HG03060 (cell line): ENCODE measurements around the gene EMD.

Experiments used
- ATAC-seq: cut with Tn5 transposase; IDR thresholded peaks from one replicate; pipeline ENCODE4 v1.9.1; 2021; ENCODE audit warnings: low read depth, moderate number of reproducible peaks; ENCODE audit not compliant: unreplicated experiment

Gene EMD

DNA sequence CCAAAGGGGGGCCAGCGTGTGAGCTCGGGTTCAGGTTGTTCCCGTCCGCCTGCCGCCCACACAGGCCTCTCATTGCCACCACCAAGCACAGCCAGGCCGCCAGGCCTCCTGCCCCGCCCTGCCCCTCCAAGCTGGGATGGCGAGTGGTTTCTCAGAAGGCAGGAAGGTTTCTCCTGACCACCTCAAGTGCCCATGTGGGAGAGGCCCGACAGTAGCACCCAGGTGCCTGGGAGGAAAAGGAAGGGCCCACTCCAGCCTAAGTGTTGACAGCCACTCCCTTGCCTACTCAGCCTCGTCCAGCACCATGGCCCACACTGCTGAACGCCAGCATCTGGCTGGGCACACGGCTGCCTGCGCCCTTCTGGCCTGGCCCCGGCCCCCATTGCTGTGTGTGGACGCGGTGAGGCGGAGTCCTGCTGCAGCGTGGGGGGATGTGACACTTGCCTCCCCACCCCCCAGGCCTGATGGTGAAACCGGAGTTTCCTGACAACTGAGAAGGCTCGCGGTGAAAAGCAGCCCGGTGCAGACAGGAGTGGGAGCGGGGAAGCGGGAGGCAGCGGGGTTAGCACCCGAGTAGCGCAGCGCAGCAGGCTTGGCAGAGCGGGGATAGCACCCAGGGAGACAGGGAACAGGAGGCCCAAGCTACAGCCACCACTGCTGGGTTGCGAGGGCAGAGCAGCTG lies 23.9 kb upstream of the EMD start:
- ATAC-seq: no peak

GRCh38 chrX:154355776-154356140 lies 23.3 kb upstream of the EMD start:
- no peak for ATAC-seq

DNA sequence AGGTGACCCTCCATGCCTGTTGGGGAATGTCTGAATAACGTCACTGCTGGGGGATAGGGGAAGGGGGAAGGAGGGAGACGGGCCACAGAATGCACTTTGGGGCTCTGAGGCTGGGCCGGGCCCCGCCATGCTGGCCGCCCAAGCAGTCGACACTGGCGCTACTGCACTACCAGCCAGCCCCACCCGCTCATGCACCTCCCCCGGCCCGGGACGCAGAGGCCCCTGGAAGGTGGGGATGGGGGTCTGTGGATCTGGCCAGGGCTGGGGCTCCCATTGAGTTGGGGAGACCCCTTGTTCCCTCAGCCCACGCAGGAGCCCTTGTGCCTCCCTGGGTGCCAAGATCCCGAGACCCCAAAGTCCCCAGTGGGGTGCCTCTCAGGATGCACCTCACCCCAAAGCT lies 22.5 kb upstream of the EMD start:
- ATAC-seq: no peak

- no peak for ATAC-seq
Observed at GRCh38 chrX:154357205-154357604, 21.9 kb upstream of the EMD start.

DNA sequence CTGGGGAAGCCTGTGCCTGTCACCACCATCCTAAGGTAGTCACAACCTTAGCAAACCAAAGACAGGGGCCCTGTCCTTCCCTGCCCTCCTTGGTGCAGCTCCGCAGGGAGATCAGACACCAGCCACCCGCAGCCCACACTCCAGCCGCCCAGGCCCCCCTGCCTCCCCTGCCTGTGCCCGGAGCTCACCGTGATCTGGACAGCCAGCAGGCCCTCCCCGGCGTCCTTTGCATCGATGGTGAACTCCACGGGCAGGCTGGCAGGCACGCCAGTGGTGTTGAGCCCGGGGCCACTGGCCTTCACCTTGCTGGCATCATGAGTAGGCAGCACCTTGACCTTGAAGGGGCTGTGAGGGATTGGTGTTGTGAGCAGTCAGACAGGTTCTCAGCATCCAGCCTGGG lies 21.1 kb upstream of the EMD start:
- ATAC-seq: no peak

DNA sequence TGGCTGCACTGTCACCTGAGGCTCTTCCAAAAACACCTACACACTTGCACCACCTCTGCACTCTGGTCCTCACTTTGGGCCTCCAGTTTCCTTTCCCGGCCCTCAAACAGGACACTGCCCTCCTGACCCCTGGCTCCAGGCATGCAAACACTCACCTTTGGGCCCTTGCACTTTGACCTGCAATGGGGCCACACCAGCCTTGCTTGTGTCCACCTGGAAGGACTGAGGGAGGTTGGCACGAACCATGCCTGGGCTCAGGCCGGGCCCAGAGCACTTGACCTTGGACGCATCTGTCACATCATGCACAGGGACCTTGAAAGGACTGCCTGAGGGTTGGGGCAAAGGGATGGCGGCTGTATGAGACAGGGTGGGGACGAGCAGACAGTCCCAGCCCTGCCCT lies 20.3 kb upstream of the EMD start:
- ATAC-seq: no peak

DNA sequence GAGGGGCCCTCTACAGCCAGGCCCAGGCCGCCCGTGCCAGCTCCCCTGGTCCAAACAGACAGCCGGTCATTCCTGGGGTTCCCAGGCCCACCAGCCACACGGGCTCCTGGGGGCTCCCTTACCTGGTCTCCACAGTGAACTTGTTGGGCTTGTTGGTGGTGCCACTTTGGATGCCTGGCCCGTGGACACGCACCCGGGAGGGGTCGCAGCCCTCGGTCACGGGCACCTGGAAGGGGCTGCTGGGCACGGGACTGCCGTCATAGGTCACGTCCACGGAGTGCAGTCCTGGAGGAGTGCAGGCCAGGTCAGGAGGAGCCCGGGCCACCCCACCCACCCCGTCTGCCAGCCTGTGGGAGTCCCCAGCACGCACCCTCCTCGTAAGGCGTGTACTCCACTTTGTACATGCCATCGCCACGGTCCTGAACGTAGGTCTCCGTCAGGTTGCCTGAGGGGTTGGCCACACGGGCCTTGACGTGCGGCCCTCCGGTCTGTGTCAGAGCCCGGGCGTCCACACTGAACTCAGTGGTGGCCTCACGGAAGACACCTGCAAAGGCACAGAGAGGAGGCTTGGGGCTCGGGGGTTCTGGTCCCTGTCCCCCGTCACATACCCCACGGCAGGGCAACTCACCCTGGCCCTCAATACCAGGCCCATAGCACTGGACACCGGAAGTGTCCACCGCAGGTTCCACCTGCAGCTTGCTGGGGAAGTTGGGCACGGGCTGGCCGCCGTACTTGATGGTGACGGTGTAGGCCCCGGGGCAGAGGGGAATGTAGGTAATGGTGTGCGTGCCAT lies 19.5 kb upstream of the EMD start:
- ATAC-seq: no peak

GRCh38 chrX:154360155-154360713 lies 18.9 kb upstream of the EMD start:
- ATAC-seq: no peak

DNA sequence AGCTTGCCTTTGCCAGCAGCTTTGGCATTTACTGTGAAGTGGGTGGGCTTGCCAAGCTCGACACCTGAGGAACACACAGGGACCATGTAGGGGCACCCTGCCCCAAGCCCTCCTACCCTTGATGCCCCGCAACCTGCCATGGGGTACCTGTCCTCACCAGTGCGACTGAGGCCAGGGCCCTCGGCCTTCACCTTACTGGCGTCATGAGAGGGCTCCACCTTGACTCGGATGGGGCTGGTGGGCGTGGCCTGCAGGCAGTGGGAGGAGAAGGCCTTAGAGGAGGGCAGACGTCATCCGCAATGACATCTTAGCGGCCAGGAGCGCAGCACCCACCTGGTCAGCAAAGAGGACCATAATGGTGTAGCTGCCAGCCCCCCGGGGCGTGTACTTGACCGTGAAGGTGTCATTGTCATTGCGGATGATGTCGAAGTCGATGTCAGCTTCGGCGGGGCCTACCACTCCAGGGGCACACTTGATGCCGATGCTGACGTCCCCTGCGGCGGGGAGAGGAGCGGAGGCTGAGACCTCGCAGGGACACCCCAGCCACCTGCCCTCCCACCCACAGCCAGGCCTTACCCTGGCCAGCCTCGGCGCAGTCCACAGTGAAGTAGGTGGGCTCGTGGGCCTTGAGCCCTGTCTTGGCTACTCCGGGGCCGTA lies 16.9 kb upstream of the EMD start:
- no peak for ATAC-seq

GRCh38 chrX:154363706-154364439 lies 15.2 kb upstream of the EMD start:
- no peak for ATAC-seq

- ATAC-seq: no peak
Observed at GRCh38 chrX:154365052-154365600, 14.0 kb upstream of the EMD start.

- ATAC-seq: no peak
Observed at GRCh38 chrX:154365997-154366665, 13.0 kb upstream of the EMD start.

GRCh38 chrX:154366666-154367055 lies 12.4 kb upstream of the EMD start:
- ATAC-seq: no peak

DNA sequence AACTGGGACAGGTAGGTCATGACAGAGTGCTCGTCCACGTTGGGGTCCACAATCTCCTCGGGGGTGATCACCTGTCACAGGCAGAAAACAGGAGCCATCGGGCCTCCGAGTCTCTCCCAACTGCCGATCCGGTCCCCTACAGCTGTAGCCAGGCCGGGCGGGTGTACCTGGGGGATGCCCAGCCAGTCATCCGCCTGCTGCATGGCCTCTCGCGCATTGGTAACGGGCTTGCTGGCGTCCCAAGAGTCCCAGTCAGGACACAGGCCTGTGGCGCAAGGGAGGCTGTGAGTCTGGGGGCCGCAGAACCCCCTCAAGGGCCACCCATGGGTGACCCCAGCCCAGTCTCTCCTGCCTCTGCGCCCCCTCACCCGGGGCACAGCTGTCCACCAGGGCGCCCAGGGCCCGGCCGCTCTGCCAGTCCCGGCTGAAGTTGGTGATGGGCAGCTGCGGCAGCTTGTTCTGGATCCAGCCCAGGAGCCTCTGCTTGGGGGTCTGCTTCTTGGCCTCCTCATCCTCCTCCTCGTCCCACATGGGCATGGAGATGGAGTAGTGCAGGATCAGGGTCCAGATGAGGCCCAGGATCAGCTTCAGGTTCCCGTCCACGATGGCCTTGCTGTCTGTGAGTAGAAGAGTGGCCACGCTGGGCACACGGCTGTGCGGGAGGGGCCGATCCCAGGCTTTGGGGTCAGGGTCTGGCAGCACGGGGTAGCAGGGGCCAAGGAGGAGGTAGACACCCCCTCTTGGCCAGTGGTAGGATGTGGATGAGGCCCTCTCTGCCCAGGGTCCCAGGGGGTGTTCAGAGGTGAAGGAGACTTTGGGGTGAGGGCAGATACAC lies 11.4 kb upstream of the EMD start:
- ATAC-seq: no peak

DNA sequence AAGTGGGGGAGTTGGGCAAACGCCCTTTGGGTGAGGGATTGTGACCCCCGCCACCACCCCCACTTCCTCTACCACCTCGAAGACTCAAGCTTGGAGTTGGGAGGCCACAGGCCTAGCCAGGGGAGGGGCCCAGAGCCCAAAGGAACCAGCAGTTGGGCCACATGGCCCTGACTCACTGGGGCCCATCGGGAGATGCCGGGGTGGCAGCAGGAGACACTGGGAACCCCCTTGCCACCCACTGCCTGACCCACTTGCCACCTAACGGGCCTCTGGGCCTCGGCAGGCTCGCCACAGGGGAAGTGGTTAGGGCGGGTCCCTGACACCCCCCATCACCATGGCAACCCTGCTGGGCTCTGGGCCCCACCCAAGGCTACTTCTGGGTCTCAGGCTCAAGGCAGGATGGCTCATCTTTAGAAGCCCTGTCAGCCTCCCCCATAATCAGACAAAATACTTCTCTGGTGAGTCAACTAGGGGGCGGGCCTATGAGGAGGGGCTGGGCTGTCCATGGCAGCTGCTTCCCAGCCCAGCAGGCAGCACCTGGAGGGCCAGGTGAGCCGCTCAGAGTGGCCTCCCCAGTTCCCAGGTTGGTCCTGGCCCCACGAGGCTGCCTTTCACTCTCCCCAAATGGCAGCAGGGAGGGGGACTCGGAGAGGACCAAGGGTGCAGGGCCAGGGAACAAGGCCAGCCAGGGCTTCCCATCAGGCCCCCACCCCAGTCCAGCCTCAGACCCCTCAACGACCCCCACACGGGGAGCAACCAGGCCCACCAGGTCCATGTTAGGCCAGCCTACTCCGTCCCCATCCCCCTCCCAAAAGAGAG lies 10.3 kb upstream of the EMD start:
- no peak for ATAC-seq

GRCh38 chrX:154369449-154370299 lies 9.4 kb upstream of the EMD start:
- ATAC-seq: no peak

GRCh38 chrX:154370300-154371016 lies 8.6 kb upstream of the EMD start:
- ATAC-seq: no peak
